Smooth muscle cell (in vitro differentiated cells): Measurements from ENCODE around the gene RAX2. TPM values are rescaled to one million over a fixed set of nuclear protein-coding genes. Genes with fewer than 3 reads are reported as not detected.

Experiments used
- DNase-seq: peaks from one replicate; lab custom pipeline; 2025; ENCODE audit not compliant: unreplicated experiment; lab: John Stamatoyannopoulos, UW
- H2AFZ ChIP-seq: fragments of 200-600 bp; sonication (generic); 2 replicates; pipeline ENCODE4 v1.6.0; 2016; ENCODE audit warnings: antibody characterized with exemption, low read depth, mild to moderate bottlenecking
- H3F3A ChIP-seq: fragments of 200-600 bp; sonication (generic); 2 replicates; pipeline ENCODE4 v1.6.0; 2017; ENCODE audit warnings: antibody characterized with exemption, low read depth
- H3K27ac ChIP-seq: fragments of 200-600 bp; sonication (generic); 2 replicates; pipeline ENCODE4 v1.5.1; 2016; ENCODE audit warnings: low read depth, mild to moderate bottlenecking
- H3K27me3 ChIP-seq: fragments of 200-600 bp; sonication (generic); 2 replicates; pipeline ENCODE4 v1.6.1; 2016; ENCODE audit warnings: low read depth, mild to moderate bottlenecking
- H3K36me3 ChIP-seq: fragments of 200-600 bp; sonication (generic); 2 replicates; pipeline ENCODE4 v1.5.1; 2016; ENCODE audit warnings: low read depth
- H3K4me1 ChIP-seq: fragments of 200-600 bp; sonication (generic); 2 replicates; pipeline ENCODE4 v1.5.1; 2016; ENCODE audit warnings: low read depth
- H3K4me2 ChIP-seq: fragments of 200-600 bp; sonication (generic); 2 replicates; pipeline ENCODE4 v1.6.0; 2016; ENCODE audit warnings: mild to moderate bottlenecking
- H3K4me3 ChIP-seq: fragments of 200-600 bp; sonication (generic); 2 replicates; pipeline ENCODE4 v1.5.1; 2016; ENCODE audit warnings: mild to moderate bottlenecking
- H3K79me2 ChIP-seq: fragments of 200-600 bp; sonication (generic); 2 replicates; pipeline ENCODE4 v1.6.0; 2016; ENCODE audit warnings: low read depth, mild to moderate bottlenecking
- H3K9ac ChIP-seq: fragments of 200-600 bp; sonication (generic); 2 replicates; pipeline ENCODE4 v1.6.0; 2016; ENCODE audit warnings: low read depth
- H3K9me3 ChIP-seq: fragments of 200-600 bp; sonication (generic); replicated peaks from 2 replicates; pipeline ENCODE4 v1.5.1; 2016; ENCODE audit warnings: low read depth
- H4K20me1 ChIP-seq: fragments of 200-600 bp; sonication (generic); 2 replicates; pipeline ENCODE4 v1.6.0; 2016; ENCODE audit warnings: low read depth
- WGBS: methylation state at CpG from one replicate; pipeline ENCODE4 v1.1.7; 2016; ENCODE audit warnings: low lambda C conversion rate; 5-methylcytosine and 5-hydroxymethylcytosine counted together
- polyA plus RNA-seq: library from polyadenylated mRNA; unstranded; fragments of >200 nt; fragmentation: Nextera tagmentation; extraction: Ambion mirVana; gene quantifications from 2 replicates; pipeline ENCODE4 v1.2.1, GENCODE V29; 2016
- total RNA-seq: library from RNA; depleted of rRNA; stranded (reverse); fragments of >200 nt; gene quantifications from 2 replicates; pipeline ENCODE4 v1.2.3, GENCODE V29; 2014
- TF ChIP-seq, protein P1 (sequence below): fragments of 200-600 bp; sonication (generic); IDR thresholded peaks from 2 replicates; pipeline ENCODE4 v1.5.1; 2017; ENCODE audit warnings: borderline replicate concordance, mild to moderate bottlenecking, antibody characterized with exemption; ENCODE audit not compliant: insufficient read depth, poor library complexity, severe bottlenecking

RAX2 gene
- total and polyA plus RNA-seq, 2 experiments from 2014 or later: not detected

DNA sequence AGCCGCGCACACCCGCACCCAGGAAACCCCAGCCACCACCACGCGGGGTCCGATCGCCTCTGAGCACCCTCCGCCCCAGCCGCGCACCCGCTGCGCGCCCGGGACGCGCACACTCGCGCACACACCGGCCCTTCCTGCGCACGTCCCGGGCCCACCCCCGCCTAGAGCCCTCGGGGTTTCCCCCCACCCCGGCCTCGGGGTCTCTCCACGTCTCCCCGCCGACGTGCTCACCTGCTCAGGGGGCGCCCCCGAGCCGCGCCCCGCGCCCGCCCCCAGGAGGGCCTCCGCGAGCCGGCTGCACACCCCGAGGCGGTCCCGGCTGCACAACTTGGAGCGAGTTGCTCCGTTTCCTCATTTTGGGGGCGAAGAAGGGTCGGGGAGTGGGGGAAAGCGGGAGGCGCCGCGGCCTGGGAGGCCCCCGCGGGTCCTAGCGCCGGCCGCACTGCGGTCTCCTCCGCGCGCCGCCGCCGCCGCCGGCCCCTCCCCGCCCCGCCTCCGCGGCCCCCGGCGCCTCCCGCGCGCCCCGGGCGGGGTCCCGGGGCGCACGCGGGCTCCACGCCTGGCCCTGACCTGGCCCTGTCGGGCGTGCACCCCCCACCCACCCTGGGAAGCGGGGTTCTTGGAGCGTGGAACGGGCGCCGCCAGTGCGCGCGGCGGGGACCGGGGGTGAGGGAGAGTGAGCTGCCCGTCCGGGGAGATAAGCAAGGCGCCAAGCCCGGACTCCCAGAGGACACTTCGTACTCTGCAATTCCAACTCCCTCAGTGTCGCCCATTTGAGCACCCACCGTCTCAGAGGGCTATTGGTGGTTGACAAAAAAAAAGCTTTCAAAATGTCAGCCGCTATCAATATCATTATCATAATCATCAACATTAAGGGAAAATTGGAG is 14.2 kb upstream of the RAX2 start, which contains the start of gene MATK:
MATK (minus strand) TSS at position 444 of the 887 bp plus-strand sequence. CDS start 1,246 bp downstream, outside the sequence.
- H4K20me1 ChIP-seq: no peaks in the 10 kb centered on the region
- no peak for DNase-seq
- H3K79me2 ChIP-seq: no peaks in the 10 kb centered on the region
- peaks cover 35% of the 10 kb centered on the region for H3K27me3 ChIP-seq
- H3K4me2 ChIP-seq: peak within 1 kb of the TSS; percentile 84
- H3K4me1 ChIP-seq: peaks cover 4% of the 10 kb centered on the region
- H3K36me3 ChIP-seq: no peaks in the 10 kb centered on the region
- H3K27ac ChIP-seq: no peak within 1 kb of the TSS
- no peaks in the 10 kb centered on the region for H3F3A ChIP-seq
- TF ChIP-seq, protein P1, sequence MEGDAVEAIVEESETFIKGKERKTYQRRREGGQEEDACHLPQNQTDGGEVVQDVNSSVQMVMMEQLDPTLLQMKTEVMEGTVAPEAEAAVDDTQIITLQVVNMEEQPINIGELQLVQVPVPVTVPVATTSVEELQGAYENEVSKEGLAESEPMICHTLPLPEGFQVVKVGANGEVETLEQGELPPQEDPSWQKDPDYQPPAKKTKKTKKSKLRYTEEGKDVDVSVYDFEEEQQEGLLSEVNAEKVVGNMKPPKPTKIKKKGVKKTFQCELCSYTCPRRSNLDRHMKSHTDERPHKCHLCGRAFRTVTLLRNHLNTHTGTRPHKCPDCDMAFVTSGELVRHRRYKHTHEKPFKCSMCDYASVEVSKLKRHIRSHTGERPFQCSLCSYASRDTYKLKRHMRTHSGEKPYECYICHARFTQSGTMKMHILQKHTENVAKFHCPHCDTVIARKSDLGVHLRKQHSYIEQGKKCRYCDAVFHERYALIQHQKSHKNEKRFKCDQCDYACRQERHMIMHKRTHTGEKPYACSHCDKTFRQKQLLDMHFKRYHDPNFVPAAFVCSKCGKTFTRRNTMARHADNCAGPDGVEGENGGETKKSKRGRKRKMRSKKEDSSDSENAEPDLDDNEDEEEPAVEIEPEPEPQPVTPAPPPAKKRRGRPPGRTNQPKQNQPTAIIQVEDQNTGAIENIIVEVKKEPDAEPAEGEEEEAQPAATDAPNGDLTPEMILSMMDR: no peak
- no peak within 1 kb of the TSS for H3K9ac ChIP-seq
- H3K4me3 ChIP-seq: peak within 1 kb of the TSS; percentile 46
- WGBS: 31% methylated on average over 10 of the region's 101 CpGs
- H3K9me3 ChIP-seq: peaks cover 8% of the 10 kb centered on the region
- H2AFZ ChIP-seq: no peak within 1 kb of the TSS

DNA sequence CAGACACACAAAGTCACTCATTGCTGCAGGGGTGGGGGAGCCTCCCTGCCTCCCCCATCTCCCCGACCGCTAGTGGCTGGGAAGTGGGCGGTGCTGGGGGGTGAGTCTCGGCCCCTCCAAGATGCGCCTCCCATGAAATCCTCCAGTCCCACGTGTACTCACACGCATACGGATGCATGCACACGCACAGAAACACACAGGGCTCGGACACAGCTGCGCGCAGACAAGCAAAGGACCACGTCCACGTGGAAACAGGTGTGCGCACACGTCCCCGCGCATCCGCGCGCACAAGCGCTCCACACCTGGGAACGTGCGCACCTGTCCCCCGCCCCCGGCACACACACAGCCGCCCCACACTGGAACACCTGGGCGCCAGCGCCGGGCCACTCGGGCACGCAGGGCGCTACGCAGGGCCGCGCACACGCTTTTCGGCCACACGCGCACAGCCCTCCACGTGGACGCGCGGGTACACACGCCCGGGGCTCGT is 13.5 kb upstream of the RAX2 start:
- Histone ChIP-seq H3K9me3 (peaks cover 8% of the 10 kb centered on the region), H3K4me1 (peaks cover 4% of the 10 kb centered on the region), H3K4me3 (peak overlapping the region; percentile 46), H3K27ac (no peak overlapping the region), H3K79me2 (no peaks in the 10 kb centered on the region), H3K4me2 (peak overlapping the region; percentile 84), H3K9ac (no peak overlapping the region), H3K36me3 (no peaks in the 10 kb centered on the region), H4K20me1 (no peaks in the 10 kb centered on the region), H3F3A (no peaks in the 10 kb centered on the region), H3K27me3 (peaks cover 35% of the 10 kb centered on the region), H2AFZ (no peak overlapping the region)
- TF ChIP-seq, protein P1: no peak
- WGBS: 5% methylated on average over 44 of the region's 47 CpGs
- no peak for DNase-seq

DNA sequence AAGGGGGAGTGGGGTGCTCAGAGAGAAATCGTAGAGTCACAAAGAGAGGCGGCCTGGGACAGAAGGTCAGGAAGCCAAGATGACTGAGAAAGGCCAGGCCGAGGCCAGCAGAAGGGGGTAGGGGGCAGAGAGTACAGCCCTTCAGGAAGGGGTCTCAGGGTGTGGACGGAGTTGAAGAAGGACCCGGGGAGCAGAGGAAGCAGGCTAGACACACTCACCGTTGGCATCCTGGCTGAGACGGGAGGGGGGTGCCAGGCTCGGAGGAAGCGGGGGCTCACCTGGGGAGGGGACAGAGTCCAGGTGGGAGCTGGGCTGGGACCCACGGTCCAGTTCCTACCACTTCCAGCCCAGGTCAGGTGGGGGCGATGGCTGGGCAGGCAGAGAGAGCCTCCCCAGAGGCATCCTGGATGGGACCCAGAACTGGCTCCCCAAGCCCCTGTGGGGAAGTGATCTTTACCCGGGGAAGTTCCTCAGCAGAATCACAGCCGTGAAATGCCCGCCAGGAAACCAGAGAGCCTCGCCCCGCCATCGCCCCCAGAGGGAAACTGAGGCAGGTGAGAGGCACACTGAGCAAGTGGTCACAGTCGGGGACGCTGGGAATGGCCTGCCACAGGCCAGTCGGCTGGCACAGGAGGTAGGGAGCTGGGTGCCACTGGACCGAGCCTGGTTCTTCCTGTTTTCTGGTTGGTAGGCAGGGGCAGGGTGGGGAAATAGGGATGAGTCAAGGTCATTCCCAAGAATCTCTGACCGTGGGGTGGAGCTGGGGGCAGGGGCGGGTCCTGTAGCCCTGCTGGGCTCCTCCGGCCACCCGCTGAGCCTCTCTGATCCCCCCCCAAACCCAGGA is 12.8 kb upstream of the RAX2 start:
- TF ChIP-seq, protein P1: no peak
- peaks cover 35% of the 10 kb centered on the region for H3K27me3 ChIP-seq
- H3K9me3 ChIP-seq: peaks cover 8% of the 10 kb centered on the region
- H3F3A ChIP-seq: no peaks in the 10 kb centered on the region
- H3K27ac ChIP-seq: no peak overlapping the region
- DNase-seq: no peak
- no peak overlapping the region for H3K4me3 ChIP-seq
- WGBS: 51% methylated on average over 17 of the region's 25 CpGs
- H3K36me3 ChIP-seq: no peaks in the 10 kb centered on the region
- no peaks in the 10 kb centered on the region for H3K79me2 ChIP-seq
- no peak overlapping the region for H3K4me2 ChIP-seq
- no peak overlapping the region for H3K9ac ChIP-seq
- H4K20me1 ChIP-seq: no peaks in the 10 kb centered on the region
- H3K4me1 ChIP-seq: peaks cover 4% of the 10 kb centered on the region
- no peak overlapping the region for H2AFZ ChIP-seq
